Activated B cell treated with CpG ODN at 0.5 μM for 24 hours (primary cell): ENCODE results near the gene AFTPH. TPM values are rescaled to one million over a fixed set of nuclear protein-coding genes. Genes with fewer than 3 reads are reported as not detected.

Source experiments
- ATAC-seq: fragments of 200-7000 bp; cut with Tn5 transposase; one replicate; pipeline ENCODE4 v1.10.0; 2021; ENCODE audit warnings: low read depth, mild to moderate bottlenecking, moderate library complexity
- CTCF ChIA-PET: fragments of 350-600 bp; sonication (Branson Sonifier 250); formaldehyde crosslinking; loops from one replicate; lab custom pipeline; 2021; ENCODE audit warnings: antibody characterized with exemption; lab: Charles Lee
- POLR2A ChIA-PET: fragments of 350-600 bp; sonication (Branson Sonifier 250); formaldehyde crosslinking; loops from one replicate; lab custom pipeline; 2021; ENCODE audit warnings: antibody characterized with exemption; lab: Charles Lee
- DNase-seq: peaks from one replicate; pipeline ENCODE4 v3.0.0; 2022
- H3K27ac Mint-ChIP-seq: one replicate; pipeline ENCODE4 v1.8.0; 2020; ENCODE audit warnings: mixed read lengths
- H3K27me3 Mint-ChIP-seq: one replicate; pipeline ENCODE4 v1.8.0; 2021; ENCODE audit warnings: mixed read lengths
- H3K36me3 Mint-ChIP-seq: one replicate; pipeline ENCODE4 v1.8.0; 2021; ENCODE audit warnings: low read depth, mixed read lengths
- H3K4me1 Mint-ChIP-seq: one replicate; pipeline ENCODE4 v1.8.0; 2021; ENCODE audit warnings: mixed read lengths
- H3K4me3 Mint-ChIP-seq: one replicate; pipeline ENCODE4 v1.8.0; 2020; ENCODE audit warnings: mild to moderate bottlenecking, mixed read lengths
- H3K9me3 Mint-ChIP-seq: one replicate; pipeline ENCODE4 v1.8.0; 2020; ENCODE audit warnings: mixed read lengths
- CTCF ChIP-seq: fragments of 200-600 bp; IDR thresholded peaks from one replicate; pipeline ENCODE4 v1.8.0; 2022; ENCODE audit warnings: antibody characterized with exemption, mild to moderate bottlenecking
- intact Hi-C: fragments of 100-400 bp; cut with micrococcal nuclease; formaldehyde crosslinking; loops from one replicate; pipeline ENCODE4 v1.15.1; 2024
- total RNA-seq: library from RNA; stranded (reverse); gene quantifications from 2 replicates; pipeline ENCODE4 v1.2.3, GENCODE V29; 2022

The AFTPH gene
- 76.2 and 81.3 TPM in 2 replicates for total RNA-seq

- H3K4me3 Mint-ChIP-seq, result peak within 1 kb of the TSS; percentile 99
- peak within 1 kb of the TSS; percentile 100 for H3K27ac Mint-ChIP-seq
- no peak for TF ChIP-seq CTCF
- H3K4me1 Mint-ChIP-seq, result peaks cover 46% of the 10 kb centered on the region
- H3K27me3 Mint-ChIP-seq, result no peaks in the 10 kb centered on the region
- H3K36me3 Mint-ChIP-seq, result peaks cover 26% of the 10 kb centered on the region
- DNase-seq (peak; percentile 97), ATAC-seq (peak; percentile 87)
- no peaks in the 10 kb centered on the region for H3K9me3 Mint-ChIP-seq
- ChIA-PET POLR2A (interaction anchor here (0.5 to 5.0 kb wide), 49 partner anchors 10 to 704 kb away, joined by 3 to 50 read pairs (median 6); partner anchors contain the start of genes ACTR2, CEP68, RAB1A and SERTAD2), CTCF (interaction anchor here (0.9 to 3.5 kb wide), 34 partner anchors 9 to 531 kb away, joined by 3 to 93 read pairs (median 5); partner anchors contain the start of gene SERTAD2)
- intact Hi-C loops, result loop anchor here (1.0 to 2.0 kb wide), 14 partner anchors 17 to 1049 kb away; partner anchors contain the start of genes ACTR2, CEP68, MDH1 and PELI1
These were observed at the start of gene AFTPH for GRCh38 chr2:64523666-64524603. Gene AFTPH (plus strand): TSS chr2:64524328. CDS start chr2:64551475, 27,147 bp downstream.

DNA sequence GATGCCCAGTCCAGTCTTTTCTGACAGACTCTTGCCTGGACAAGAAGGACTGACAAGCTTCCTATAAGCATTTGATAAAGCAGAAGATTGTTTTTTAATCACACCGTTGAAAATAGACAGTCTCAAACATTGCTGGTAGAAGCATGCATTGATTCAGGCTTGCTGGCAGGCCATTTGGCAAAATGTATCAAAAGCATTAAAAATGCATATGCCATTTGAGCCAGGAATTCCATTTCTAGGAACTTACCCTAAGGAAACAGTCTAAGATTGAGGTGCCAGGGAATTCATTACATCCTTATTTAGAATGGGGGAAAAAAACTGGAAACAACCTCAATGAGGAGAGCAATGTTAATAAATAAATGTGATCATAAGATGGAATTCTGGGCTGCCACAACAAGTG lies 49.5 kb upstream of the AFTPH start:
- no peak for TF ChIP-seq CTCF
- H3K27me3 Mint-ChIP-seq, result no peaks in the 10 kb centered on the region
- peak overlapping the region; percentile 44 for H3K27ac Mint-ChIP-seq
- DNase-seq (no peak), ATAC-seq (no peak)
- intact Hi-C loops, result loop anchor here (2.0 kb wide), 1 partner anchor 20 kb away; the partner anchor contains the start of gene LGALSL
- no peaks in the 10 kb centered on the region for H3K36me3 Mint-ChIP-seq
- H3K9me3 Mint-ChIP-seq, result no peaks in the 10 kb centered on the region
- H3K4me1 Mint-ChIP-seq, result peaks cover 13% of the 10 kb centered on the region
- ChIA-PET POLR2A (interaction anchor here (1.4 kb wide), 1 partner anchor 149 kb away, joined by 5 read pairs; no protein-coding TSS in a partner anchor), CTCF (interaction anchor here (0.8 to 1.7 kb wide), 2 partner anchors 13 to 144 kb away, joined by 4 to 6 read pairs; no protein-coding TSS in a partner anchor)
- H3K4me3 Mint-ChIP-seq, result peak overlapping the region; percentile 45

GRCh38 chr2:64477037-64477436 lies 47.1 kb upstream of the AFTPH start:
- no peak overlapping the region for H3K4me3 Mint-ChIP-seq

GRCh38 chr2:64477979-64478378 lies 46.1 kb upstream of the AFTPH start:
- TF ChIP-seq CTCF, result no peak
- POLR2A ChIA-PET, result no interaction called here
- H3K4me1 Mint-ChIP-seq, result peaks cover 13% of the 10 kb centered on the region
- intact Hi-C loops, result no loop called here
- H3K36me3 Mint-ChIP-seq, result no peaks in the 10 kb centered on the region
- no peaks in the 10 kb centered on the region for H3K9me3 Mint-ChIP-seq
- no peak overlapping the region for H3K27ac Mint-ChIP-seq
- CTCF ChIA-PET, result interaction anchor here (1.9 kb wide), 1 partner anchor 10 kb away, joined by 6 read pairs; no protein-coding TSS in a partner anchor
- ATAC-seq (no peak), DNase-seq (no peak)
- no peaks in the 10 kb centered on the region for H3K27me3 Mint-ChIP-seq
- no peak overlapping the region for H3K4me3 Mint-ChIP-seq

More at GRCh38 chr2:64477037-64477436, 47.1 kb upstream of the AFTPH start:
- intact Hi-C loops, result no loop called here
- DNase-seq (no peak), ATAC-seq (no peak)
- H3K27ac Mint-ChIP-seq, result no peak overlapping the region
- CTCF ChIA-PET, result interaction anchor here (0.9 kb wide), 1 partner anchor 10 kb away, joined by 3 read pairs; no protein-coding TSS in a partner anchor
- H3K9me3 Mint-ChIP-seq, result no peaks in the 10 kb centered on the region
- H3K27me3 Mint-ChIP-seq, result no peaks in the 10 kb centered on the region
- H3K36me3 Mint-ChIP-seq, result no peaks in the 10 kb centered on the region
- no peak for TF ChIP-seq CTCF
- POLR2A ChIA-PET, result no interaction called here
- H3K4me1 Mint-ChIP-seq, result peaks cover 13% of the 10 kb centered on the region
